Ovary (tissue), 3 donors: ENCODE data around the gene LEMD1.

Experiments used
- CTCF ChIP-seq, 3 donors: fragments of 450-650 bp in 2 of 3; fragments of 200-600 bp in 1 of 3; IDR thresholded peaks; one replicate each; pipeline versions ENCODE4 v1.5.1 to v1.8.0; 2016 to 2022; ENCODE audit warnings: antibody characterized with exemption in 3 of 3, mild to moderate bottlenecking in 1 of 3
- POLR2A ChIP-seq: fragments of 450-650 bp; IDR thresholded peaks from one replicate; pipeline ENCODE4 v1.6.1; 2017; ENCODE audit warnings: antibody characterized with exemption, mild to moderate bottlenecking, moderate library complexity
- donor health status: DM: no; HTN: no; CAD: no.

GRCh38 chr1:205452933-205453332 lies 31.1 kb upstream of the LEMD1 start:
- TF ChIP-seq CTCF (IDR thresholded peaks at IDR 0.05) (no peak), POLR2A (no peak)
